GM18873 (cell line): ENCODE measurements around the gene IL23R.

Source experiments
- ATAC-seq: cut with Tn5 transposase; IDR thresholded peaks from one replicate; pipeline ENCODE4 v1.9.1; 2021; ENCODE audit warnings: mild to moderate bottlenecking, moderate library complexity, moderate number of reproducible peaks; ENCODE audit not compliant: unreplicated experiment, low FRiP score

IL23R gene

GRCh38 chr1:67228791-67229190 lies 62.5 kb downstream of the IL23R start:
- no peak for ATAC-seq

- no peak for ATAC-seq
Measured at GRCh38 chr1:67230539-67230938, 64.3 kb downstream of the IL23R start.

- ATAC-seq = no peak
Measured at GRCh38 chr1:67236277-67236676, 70.0 kb downstream of the IL23R start.

GRCh38 chr1:67239738-67240137 lies 73.5 kb downstream of the IL23R start:
- no peak for ATAC-seq

- ATAC-seq = no peak
Measured at GRCh38 chr1:67241200-67241746, 75.0 kb downstream of the IL23R start.

GRCh38 chr1:67242016-67242415 lies 75.8 kb downstream of the IL23R start:
- no peak for ATAC-seq

GRCh38 chr1:67250051-67250653 lies 83.9 kb downstream of the IL23R start:
- ATAC-seq = no peak

- no peak for ATAC-seq
Measured at GRCh38 chr1:67256291-67257172, 90.3 kb downstream of the IL23R start.

- no peak for ATAC-seq
Measured at GRCh38 chr1:67257173-67257535, 90.9 kb downstream of the IL23R start.

GRCh38 chr1:67261680-67262079 lies 95.4 kb downstream of the IL23R start:
- ATAC-seq = no peak

GRCh38 chr1:67262735-67263134 lies 96.5 kb downstream of the IL23R start:
- no peak for ATAC-seq

GRCh38 chr1:67264152-67264551 lies 97.9 kb downstream of the IL23R start:
- ATAC-seq = no peak

GRCh38 chr1:67264899-67265298 lies 98.6 kb downstream of the IL23R start:
- ATAC-seq = no peak

- ATAC-seq = no peak
Measured at GRCh38 chr1:67269061-67269460, 102.8 kb downstream of the IL23R start.

GRCh38 chr1:67270541-67270940 lies 104.3 kb downstream of the IL23R start:
- no peak for ATAC-seq

GRCh38 chr1:67273591-67273990 lies 107.3 kb downstream of the IL23R start:
- no peak for ATAC-seq

GRCh38 chr1:67274623-67275325 lies 108.5 kb downstream of the IL23R start:
- ATAC-seq = no peak

- ATAC-seq = no peak
Measured at GRCh38 chr1:67280696-67281095, 114.4 kb downstream of the IL23R start.

- no peak for ATAC-seq
Measured at GRCh38 chr1:67281244-67281643, 115.0 kb downstream of the IL23R start.

GRCh38 chr1:67285780-67286488 lies 119.7 kb downstream of the IL23R start:
- peak; percentile 49 for ATAC-seq

- ATAC-seq = no peak
Measured at GRCh38 chr1:67290236-67290635, 124.0 kb downstream of the IL23R start.
